HG03135 (cell line): Measurements from ENCODE around the gene CCDC158.
"Not testable (repeated sequence)": the region's sequence is repeated elsewhere in the genome, so short reads cannot be mapped to it uniquely, and the experiment has no call there.

Source experiments
- ATAC-seq: cut with Tn5 transposase; IDR thresholded peaks from one replicate; pipeline ENCODE4 v1.9.1; 2021; ENCODE audit warnings: mild to moderate bottlenecking, moderate library complexity; ENCODE audit not compliant: unreplicated experiment

Gene CCDC158

DNA sequence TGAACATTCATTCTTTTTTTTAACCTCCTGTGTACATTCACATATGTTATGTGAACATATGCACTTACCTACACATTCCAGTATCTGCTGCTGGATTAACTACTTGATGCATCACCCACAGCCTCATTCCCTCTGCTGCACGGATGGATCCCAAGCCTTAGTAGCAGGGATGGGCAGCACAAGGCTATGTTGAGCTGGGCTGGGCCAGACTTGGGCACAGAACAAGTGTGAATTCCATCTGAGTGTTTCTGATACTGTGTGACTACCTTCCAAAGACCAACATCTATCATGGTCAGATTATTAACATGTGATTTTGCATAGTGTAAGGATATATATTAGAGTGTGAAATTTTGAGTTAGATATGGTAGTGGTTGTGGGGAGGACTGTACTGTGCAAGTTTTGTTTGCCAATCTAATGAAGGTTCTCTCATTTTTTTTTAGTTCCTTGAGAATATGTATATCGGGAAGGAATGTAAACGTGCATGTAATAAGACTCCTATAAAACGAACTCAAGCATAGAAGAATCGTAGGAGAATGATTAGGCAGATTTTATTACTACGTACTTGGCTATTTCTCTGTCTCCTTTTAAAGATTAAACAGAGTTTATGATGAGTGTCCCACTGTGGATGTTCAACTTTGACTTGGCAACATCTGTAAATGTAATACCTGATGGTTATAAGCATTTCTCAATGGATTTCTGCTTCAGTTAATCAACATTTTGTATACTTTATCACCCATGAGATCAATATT is 137.8 kb downstream of the CCDC158 start:
- no peak for ATAC-seq

DNA sequence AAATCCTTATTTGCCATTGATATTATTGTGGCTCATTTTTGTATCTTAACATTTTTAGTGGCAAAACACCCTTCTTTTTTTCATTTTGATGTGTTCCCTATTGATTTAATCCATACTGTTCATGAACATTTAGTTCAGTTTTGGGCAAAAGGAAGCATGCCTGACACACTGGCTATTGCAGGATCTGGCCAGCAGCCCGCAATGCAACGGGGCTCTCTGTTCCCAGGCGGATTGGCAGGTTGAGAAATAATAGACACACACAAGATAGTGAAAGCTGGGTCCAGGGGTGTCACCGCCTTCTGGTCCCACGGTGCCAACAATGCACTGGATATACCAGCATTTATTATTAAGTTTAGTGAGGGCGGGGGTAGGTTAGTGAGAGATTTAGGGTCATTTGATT is 139.3 kb downstream of the CCDC158 start:
- not testable (repeated sequence) for ATAC-seq

GRCh38 chr4:76280488-76281441 is 140.2 kb downstream of the CCDC158 start:
- no peak for ATAC-seq

- no peak for ATAC-seq
Observed at GRCh38 chr4:76279462-76279861, 141.5 kb downstream of the CCDC158 start.

DNA sequence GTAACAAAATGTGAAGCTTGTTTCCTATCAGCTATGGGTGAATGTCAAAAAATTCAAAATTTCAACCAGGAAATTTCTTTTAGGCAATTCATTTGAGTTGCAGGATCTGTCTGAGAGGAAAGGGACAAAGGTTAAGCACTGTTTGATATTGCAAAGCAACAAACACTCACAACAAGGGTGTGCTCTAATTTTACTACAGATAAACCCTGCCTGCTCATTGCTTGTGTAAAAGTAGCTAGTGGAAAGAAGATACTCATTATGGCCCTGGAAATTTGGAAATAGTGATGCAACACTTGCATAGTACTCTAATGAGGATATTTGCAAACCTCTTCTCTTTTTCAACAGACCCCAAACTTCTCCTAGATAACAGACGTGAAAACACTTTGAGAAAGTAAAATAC is 142.4 kb downstream of the CCDC158 start:
- ATAC-seq = no peak

DNA sequence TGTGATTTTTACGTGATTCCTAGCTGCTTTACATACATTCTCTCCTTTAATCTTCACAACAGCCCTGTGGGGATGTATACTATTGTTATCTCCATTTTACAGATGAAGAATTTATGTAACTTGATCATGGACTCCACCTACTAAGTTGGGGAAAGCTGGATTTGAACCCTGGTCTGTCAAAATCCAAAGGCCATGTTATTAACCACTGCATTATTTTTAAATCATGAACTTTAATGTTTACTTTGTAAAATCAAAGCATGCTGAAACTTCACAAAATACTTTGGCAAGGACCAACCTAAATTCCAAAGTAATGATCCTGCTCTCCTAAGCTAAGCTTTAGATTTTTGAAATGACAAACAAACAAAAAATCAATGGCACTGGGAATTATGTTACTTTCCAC is 143.3 kb downstream of the CCDC158 start:
- ATAC-seq = no peak

DNA sequence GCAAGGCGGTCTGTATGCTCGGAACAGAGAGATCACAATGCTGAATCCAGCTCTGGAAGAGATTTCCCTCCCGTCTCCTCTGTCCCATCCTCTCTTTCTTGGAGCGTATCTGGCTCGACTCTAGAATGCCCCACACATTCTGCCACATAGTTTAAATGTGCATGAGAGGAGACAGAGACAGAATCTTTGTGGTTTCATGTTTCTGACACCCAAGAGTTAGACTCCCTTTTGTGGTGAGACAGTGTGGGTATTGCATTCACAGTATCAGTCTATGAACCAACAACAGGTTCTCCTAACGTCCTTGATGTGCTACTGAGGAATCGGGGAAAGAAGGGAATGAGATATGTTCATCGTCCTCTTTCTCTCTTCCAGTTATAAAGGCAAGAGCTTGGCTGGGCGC is 144.1 kb downstream of the CCDC158 start:
- ATAC-seq = no peak

GRCh38 chr4:76275486-76276124 is 145.3 kb downstream of the CCDC158 start:
- ATAC-seq = no peak

GRCh38 chr4:76272999-76273398 is 147.9 kb downstream of the CCDC158 start:
- ATAC-seq = no peak

- ATAC-seq = no peak
Observed at GRCh38 chr4:76272582-76272981, 148.4 kb downstream of the CCDC158 start.

- no peak for ATAC-seq
Observed at GRCh38 chr4:76272073-76272472, 148.9 kb downstream of the CCDC158 start.

DNA sequence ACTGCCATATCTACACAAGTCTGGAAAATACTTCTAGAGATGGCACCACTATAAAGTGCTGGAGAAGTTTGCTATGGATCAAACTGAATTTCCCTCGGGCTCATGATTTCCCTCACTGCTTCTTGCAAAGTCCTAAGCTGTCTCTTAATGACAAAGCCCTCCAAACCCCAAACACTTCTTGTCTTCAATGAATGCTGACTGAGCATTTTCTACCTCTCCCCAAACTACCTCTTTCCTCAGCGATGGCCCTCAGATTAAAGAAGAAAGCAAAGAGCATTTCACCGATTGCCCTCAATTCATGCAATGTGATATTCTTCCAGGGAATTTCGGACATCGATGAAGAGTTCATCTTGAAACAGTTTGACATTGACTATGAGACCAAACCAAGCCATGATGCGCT is 149.7 kb downstream of the CCDC158 start:
- no peak for ATAC-seq

- no peak for ATAC-seq
Observed at GRCh38 chr4:76270244-76271175, 150.4 kb downstream of the CCDC158 start.

GRCh38 chr4:76267811-76268210 is 153.1 kb downstream of the CCDC158 start:
- ATAC-seq = no peak

GRCh38 chr4:76266627-76267026 is 154.3 kb downstream of the CCDC158 start:
- ATAC-seq = no peak

DNA sequence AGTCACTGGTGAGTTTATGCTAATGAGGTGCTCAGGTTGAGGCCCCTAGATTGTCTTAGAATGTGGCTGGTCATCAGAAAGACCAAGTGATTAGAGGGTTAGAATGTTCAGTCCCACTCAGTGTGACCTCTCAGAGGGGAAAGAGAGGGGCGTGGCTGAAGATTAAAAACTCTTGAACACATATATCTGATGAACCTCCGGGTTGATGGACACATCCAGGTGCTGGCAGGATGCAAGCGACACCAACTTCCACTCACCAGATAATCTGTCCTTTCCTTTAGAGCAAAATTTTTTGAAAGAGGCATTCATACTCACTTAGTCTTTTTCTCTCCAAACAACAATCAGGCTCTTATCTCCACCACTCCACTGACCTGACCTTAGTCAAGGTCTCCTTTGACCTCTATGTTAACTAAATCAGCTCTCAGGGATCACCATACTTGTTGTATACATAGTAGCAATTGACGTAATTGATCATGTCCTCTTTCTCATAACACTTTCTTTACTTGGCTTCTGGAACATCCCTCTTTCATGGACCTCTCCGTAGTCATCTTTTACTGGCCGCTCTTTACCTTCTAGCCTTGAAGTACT is 155.2 kb downstream of the CCDC158 start:
- ATAC-seq = no peak
